Hepatocyte (in vitro differentiated cells): Measurements from ENCODE around the gene GTPBP4. TPM values are rescaled to one million over a fixed set of nuclear protein-coding genes. Genes with fewer than 3 reads are reported as not detected.

Source experiments
- DNase-seq: peaks from one replicate; pipeline ENCODE4 v3.0.0-alpha.2; 2016; ENCODE audit warnings: low spot score
- H2AFZ ChIP-seq: fragments of 200-600 bp; sonication (generic); 2 replicates; pipeline ENCODE4 v1.6.0; 2016; ENCODE audit warnings: antibody characterized with exemption, mild to moderate bottlenecking
- H3K27ac ChIP-seq: fragments of 200-600 bp; sonication (generic); 2 replicates; pipeline ENCODE4 v1.5.1; 2016; ENCODE audit warnings: mild to moderate bottlenecking
- H3K27me3 ChIP-seq: fragments of 200-600 bp; sonication (generic); 2 replicates; pipeline ENCODE4 v1.6.1; 2016
- H3K36me3 ChIP-seq: fragments of 200-600 bp; sonication (generic); replicated peaks from 2 replicates; pipeline ENCODE4 v1.5.1; 2016; ENCODE audit warnings: low read depth; ENCODE audit not compliant: insufficient read depth
- H3K4me1 ChIP-seq: fragments of 200-600 bp; sonication (generic); 2 replicates; pipeline ENCODE4 v1.5.1; 2016; ENCODE audit warnings: mild to moderate bottlenecking, moderate library complexity; ENCODE audit not compliant: insufficient read depth
- H3K4me2 ChIP-seq: fragments of 200-600 bp; sonication (generic); 2 replicates; pipeline ENCODE4 v1.6.0; 2016
- H3K4me3 ChIP-seq: fragments of 200-600 bp; sonication (generic); 2 replicates; pipeline ENCODE4 v1.5.1; 2016; ENCODE audit warnings: mild to moderate bottlenecking
- H3K79me2 ChIP-seq: fragments of 200-600 bp; sonication (generic); 2 replicates; pipeline ENCODE4 v1.6.0; 2017; ENCODE audit warnings: mild to moderate bottlenecking
- H3K9me2 ChIP-seq: fragments of 200-600 bp; sonication (generic); replicated peaks from 2 replicates; pipeline ENCODE4 v1.6.0; 2017; ENCODE audit warnings: mild to moderate bottlenecking; ENCODE audit not compliant: insufficient read depth
- H3K9me3 ChIP-seq: fragments of 200-600 bp; sonication (generic); 2 replicates; pipeline ENCODE4 v1.5.1; 2016; ENCODE audit warnings: low read depth, mild to moderate bottlenecking
- H4K20me1 ChIP-seq: fragments of 200-600 bp; sonication (generic); 2 replicates; pipeline ENCODE4 v1.6.0; 2016; ENCODE audit warnings: mild to moderate bottlenecking; ENCODE audit not compliant: insufficient read depth, poor library complexity, severe bottlenecking
- EZH2 ChIP-seq: fragments of 200-600 bp; sonication (generic); IDR thresholded peaks from 2 replicates; pipeline ENCODE4 v1.6.1; 2016; ENCODE audit warnings: antibody characterized with exemption, mild to moderate bottlenecking, borderline replicate concordance
- EZH2phosphoT487 ChIP-seq: fragments of 200-600 bp; sonication (generic); IDR thresholded peaks from one replicate; pipeline ENCODE4 v1.6.1; 2018; ENCODE audit warnings: antibody characterized with exemption, mild to moderate bottlenecking, low read depth, moderate library complexity; ENCODE audit not compliant: unreplicated experiment, severe bottlenecking
- WGBS: methylation state at CpG from one replicate; pipeline ENCODE4 v1.1.6; 2016; ENCODE audit warnings: low lambda C conversion rate; ENCODE audit errors: missing lambda C conversion rate; 5-methylcytosine and 5-hydroxymethylcytosine counted together
- polyA plus RNA-seq: library from polyadenylated mRNA; unstranded; fragments of >200 nt; fragmentation: Nextera tagmentation; extraction: Ambion mirVana; gene quantifications from 2 replicates; pipeline ENCODE4 v1.2.1, GENCODE V29; 2016
- total RNA-seq: library from RNA; depleted of rRNA; stranded (reverse); fragments of >200 nt; gene quantifications from 2 replicates; pipeline ENCODE4 v1.2.3, GENCODE V29; 2014
- TF ChIP-seq, protein P1 (sequence below): fragments of 200-600 bp; sonication (generic); IDR thresholded peaks from 2 replicates; pipeline ENCODE4 v1.5.1; 2016; ENCODE audit warnings: antibody characterized with exemption, mild to moderate bottlenecking; ENCODE audit not compliant: poor library complexity

Gene GTPBP4
- total and polyA plus RNA-seq, 2 experiments from 2014 or later, result 34.2 to 55.5 TPM

DNA sequence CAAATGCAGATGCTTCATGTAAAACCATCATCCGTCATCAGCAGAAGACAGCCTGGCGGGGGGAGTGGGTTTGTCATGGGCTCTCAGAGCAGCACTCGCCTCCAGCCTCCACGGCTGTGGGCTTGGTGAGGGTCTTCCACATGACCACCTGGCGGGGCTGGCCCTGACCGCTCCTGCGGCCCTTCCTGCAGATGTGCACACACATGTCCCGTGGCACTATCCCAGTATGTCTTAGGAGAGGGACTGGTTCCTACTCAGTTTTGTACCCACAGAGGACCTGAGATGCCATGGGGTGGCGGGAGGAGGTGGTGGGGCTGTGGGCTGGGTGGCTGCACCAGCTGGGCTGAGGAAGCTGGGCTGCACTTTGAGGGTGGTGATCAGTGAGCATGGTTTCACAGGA, 32.7 kb downstream of the GTPBP4 start:
- no peaks in the 10 kb centered on the region for H3K4me1 ChIP-seq
- H2AFZ ChIP-seq, result no peak overlapping the region
- no peaks in the 10 kb centered on the region for H3K9me3 ChIP-seq
- no peak overlapping the region for H3K4me2 ChIP-seq
- DNase-seq, result no peak
- 98% methylated on average over 9 of the region's 9 CpGs for WGBS
- H3K9me2 ChIP-seq, result no peaks in the 10 kb centered on the region
- H3K36me3 ChIP-seq, result no peaks in the 10 kb centered on the region
- H4K20me1 ChIP-seq, result no peaks in the 10 kb centered on the region
- H3K4me3 ChIP-seq, result no peak overlapping the region
- no peak overlapping the region for H3K27ac ChIP-seq
- H3K27me3 ChIP-seq, result no peaks in the 10 kb centered on the region
- no peaks in the 10 kb centered on the region for H3K79me2 ChIP-seq
- TF ChIP-seq EZH2 (no peak), EZH2phosphoT487 (no peak)
- TF ChIP-seq, protein P1, sequence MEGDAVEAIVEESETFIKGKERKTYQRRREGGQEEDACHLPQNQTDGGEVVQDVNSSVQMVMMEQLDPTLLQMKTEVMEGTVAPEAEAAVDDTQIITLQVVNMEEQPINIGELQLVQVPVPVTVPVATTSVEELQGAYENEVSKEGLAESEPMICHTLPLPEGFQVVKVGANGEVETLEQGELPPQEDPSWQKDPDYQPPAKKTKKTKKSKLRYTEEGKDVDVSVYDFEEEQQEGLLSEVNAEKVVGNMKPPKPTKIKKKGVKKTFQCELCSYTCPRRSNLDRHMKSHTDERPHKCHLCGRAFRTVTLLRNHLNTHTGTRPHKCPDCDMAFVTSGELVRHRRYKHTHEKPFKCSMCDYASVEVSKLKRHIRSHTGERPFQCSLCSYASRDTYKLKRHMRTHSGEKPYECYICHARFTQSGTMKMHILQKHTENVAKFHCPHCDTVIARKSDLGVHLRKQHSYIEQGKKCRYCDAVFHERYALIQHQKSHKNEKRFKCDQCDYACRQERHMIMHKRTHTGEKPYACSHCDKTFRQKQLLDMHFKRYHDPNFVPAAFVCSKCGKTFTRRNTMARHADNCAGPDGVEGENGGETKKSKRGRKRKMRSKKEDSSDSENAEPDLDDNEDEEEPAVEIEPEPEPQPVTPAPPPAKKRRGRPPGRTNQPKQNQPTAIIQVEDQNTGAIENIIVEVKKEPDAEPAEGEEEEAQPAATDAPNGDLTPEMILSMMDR, result no peak

- no peaks in the 10 kb centered on the region for H3K9me2 ChIP-seq
- no peaks in the 10 kb centered on the region for H4K20me1 ChIP-seq
- H3K27ac ChIP-seq, result no peak overlapping the region
- H3K36me3 ChIP-seq, result no peaks in the 10 kb centered on the region
- no peak overlapping the region for H3K4me2 ChIP-seq
- WGBS, result 88% methylated on average over 12 of the region's 12 CpGs
- H3K27me3 ChIP-seq, result no peaks in the 10 kb centered on the region
- no peaks in the 10 kb centered on the region for H3K4me1 ChIP-seq
- no peak for DNase-seq
- no peak overlapping the region for H3K4me3 ChIP-seq
- no peaks in the 10 kb centered on the region for H3K9me3 ChIP-seq
- TF ChIP-seq EZH2phosphoT487 (no peak), EZH2 (no peak)
- TF ChIP-seq, protein P1, result no peak
- H2AFZ ChIP-seq, result no peak overlapping the region
- H3K79me2 ChIP-seq, result no peaks in the 10 kb centered on the region
Measured at GRCh38 chr10:1022413-1022812, 34.2 kb downstream of the GTPBP4 start.

- 90% methylated on average over 12 of the region's 12 CpGs for WGBS
- TF ChIP-seq EZH2 (no peak), EZH2phosphoT487 (no peak)
- TF ChIP-seq, protein P1, result no peak
- Histone ChIP-seq H3K4me3 (no peak overlapping the region), H4K20me1 (no peaks in the 10 kb centered on the region), H3K36me3 (no peaks in the 10 kb centered on the region), H3K4me1 (no peaks in the 10 kb centered on the region), H3K79me2 (no peaks in the 10 kb centered on the region), H3K4me2 (no peak overlapping the region), H3K9me2 (no peaks in the 10 kb centered on the region), H3K27me3 (no peaks in the 10 kb centered on the region), H2AFZ (no peak overlapping the region), H3K27ac (no peak overlapping the region), H3K9me3 (no peaks in the 10 kb centered on the region)
- DNase-seq, result no peak
Measured at GRCh38 chr10:1024103-1024502, 35.9 kb downstream of the GTPBP4 start.

DNA sequence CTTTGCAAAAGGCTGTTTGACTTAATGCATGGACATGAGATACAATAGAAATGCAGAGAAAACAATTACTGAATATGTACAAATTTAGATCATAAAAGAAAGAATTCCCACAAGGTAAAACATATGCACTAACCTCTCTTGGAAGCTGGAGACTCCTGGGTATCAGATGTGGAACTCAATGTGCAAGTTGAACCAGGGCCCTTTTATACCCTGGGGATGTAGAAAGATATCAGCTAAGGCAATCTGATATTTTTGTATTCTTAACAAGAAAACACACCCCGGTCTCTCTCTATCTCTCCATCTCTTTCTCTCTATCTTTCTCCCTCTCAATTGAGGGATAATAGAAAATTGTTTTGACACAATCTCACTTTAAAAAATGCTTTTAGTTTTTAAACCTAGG, 37.4 kb downstream of the GTPBP4 start, which contains the start of gene IDI2:
Gene IDI2, minus strand, starts transcription at position 177 of the 400 bp plus-strand sequence. CDS start 1,136 bp downstream, outside the sequence.
- Histone ChIP-seq H3K4me1 (no peaks in the 10 kb centered on the region), H3K4me3 (no peak within 1 kb of the TSS), H2AFZ (no peak within 1 kb of the TSS), H3K9me3 (no peaks in the 10 kb centered on the region), H3K36me3 (no peaks in the 10 kb centered on the region), H3K27me3 (no peaks in the 10 kb centered on the region), H4K20me1 (no peaks in the 10 kb centered on the region), H3K9me2 (no peaks in the 10 kb centered on the region), H3K27ac (no peak within 1 kb of the TSS), H3K4me2 (no peak within 1 kb of the TSS), H3K79me2 (no peaks in the 10 kb centered on the region)
- no peak for TF ChIP-seq EZH2phosphoT487
- TF ChIP-seq, protein P1, result no peak
- TF ChIP-seq EZH2, result no peak
- no peak for DNase-seq
- WGBS, result 88% methylated on average over 1 of the region's 1 CpG
